ENCODE results near the gene CERS5. TPM values are rescaled to one million over a fixed set of nuclear protein-coding genes. Genes with fewer than 3 reads are reported as not detected.
A peak's percentile ranks its signal among the peaks of the same experiment; 100 is the strongest.

The CERS5 gene, protein sequence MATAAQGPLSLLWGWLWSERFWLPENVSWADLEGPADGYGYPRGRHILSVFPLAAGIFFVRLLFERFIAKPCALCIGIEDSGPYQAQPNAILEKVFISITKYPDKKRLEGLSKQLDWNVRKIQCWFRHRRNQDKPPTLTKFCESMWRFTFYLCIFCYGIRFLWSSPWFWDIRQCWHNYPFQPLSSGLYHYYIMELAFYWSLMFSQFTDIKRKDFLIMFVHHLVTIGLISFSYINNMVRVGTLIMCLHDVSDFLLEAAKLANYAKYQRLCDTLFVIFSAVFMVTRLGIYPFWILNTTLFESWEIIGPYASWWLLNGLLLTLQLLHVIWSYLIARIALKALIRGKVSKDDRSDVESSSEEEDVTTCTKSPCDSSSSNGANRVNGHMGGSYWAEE
- total RNA-seq (10 to 100 TPM; 12.9 to 22.8 (median 15.6) TPM), polyA plus RNA-seq (10 to 100 TPM; 48.0 to 84.3 TPM)

DNA sequence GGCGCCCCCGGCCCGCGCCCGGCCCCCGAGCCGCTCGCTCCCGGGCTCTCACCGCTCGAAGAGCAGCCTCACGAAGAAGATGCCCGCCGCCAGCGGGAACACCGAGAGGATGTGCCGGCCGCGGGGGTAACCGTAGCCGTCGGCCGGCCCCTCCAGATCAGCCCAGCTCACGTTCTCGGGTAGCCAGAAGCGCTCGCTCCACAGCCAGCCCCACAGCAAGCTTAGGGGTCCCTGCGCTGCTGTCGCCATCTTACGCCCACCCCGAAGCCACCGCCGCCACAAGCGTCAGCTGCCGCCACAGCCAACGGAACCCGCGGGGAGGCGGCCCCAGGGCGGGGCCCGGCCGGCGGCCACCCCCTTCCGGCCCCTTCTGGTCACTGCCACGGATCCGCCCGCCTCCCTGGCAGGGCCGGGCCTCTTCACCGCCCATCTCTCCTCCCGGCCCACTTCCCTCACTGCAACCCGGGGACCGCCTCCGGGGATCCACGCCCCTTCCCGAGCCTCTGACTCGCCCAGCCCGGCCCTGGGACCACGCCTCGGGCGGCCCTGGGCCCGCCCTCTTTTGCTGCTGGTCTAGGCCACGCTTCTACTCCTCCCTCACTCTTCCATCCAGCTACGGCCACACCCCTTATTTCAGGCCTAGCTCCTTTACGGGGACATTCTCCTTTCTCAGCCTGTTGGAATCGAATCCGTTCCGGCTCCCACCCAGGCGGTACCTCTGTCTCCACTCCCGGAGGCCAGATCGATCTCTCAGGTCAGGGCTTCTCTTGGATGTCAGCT, at the start of gene CERS5:
Gene CERS5 (minus strand): TSS at position 321 of the 780 bp plus-strand sequence. CDS start 72 bp downstream, at position 249.
- FAIRE-seq (peak; percentile 41), DNase-seq (peak; percentile 95 to 99 (median 99)), ATAC-seq (peak; percentile 99 to 100 (median 99))
- Histone ChIP-seq H3K9me3 (no peaks in the 10 kb centered on the region), H3K4me3 (peak within 1 kb of the TSS; percentile 70 to 99 (median 92)), H3K36me3 (no peaks in the 10 kb centered on the region), H3K4me1 (peaks cover 0 to 8% (median 0%) of the 10 kb centered on the region in 3 donors), H3K27ac (peak within 1 kb of the TSS; percentile 65 to 87 (median 81)), H3K27me3 (no peaks in the 10 kb centered on the region)
- WGBS, 2 donors, result 0 to 1% methylated on average over 54 to 70 of the region's 70 CpGs
- TF ChIP-seq CTCF (IDR thresholded peaks at IDR 0.05), result peak in 3 of 4 donors; percentile 29 to 32 (median 31)
- intact Hi-C loops (cut with DNase I), result no loop called here

GRCh38 chr12:50215033-50215432, 47.9 kb upstream of the CERS5 start:
- Histone ChIP-seq H3K36me3 (peaks cover 0 to 7% (median 0%) of the 10 kb centered on the region in 3 donors), H3K27ac (no peak overlapping the region), H3K4me1 (peaks cover 0 to 5% (median 0%) of the 10 kb centered on the region in 3 donors), H3K27me3 (no peaks in the 10 kb centered on the region), H3K9me3 (no peaks in the 10 kb centered on the region), H3K4me3 (no peak overlapping the region)
- ATAC-seq (no peak), DNase-seq (no peak), FAIRE-seq (no peak)
- intact Hi-C loops (cut with DNase I), result no loop called here
- 91 to 96% methylated on average over 3 of the region's 3 CpGs for WGBS, 2 donors
- TF ChIP-seq CTCF (IDR thresholded peaks at IDR 0.05), result no peak

DNA sequence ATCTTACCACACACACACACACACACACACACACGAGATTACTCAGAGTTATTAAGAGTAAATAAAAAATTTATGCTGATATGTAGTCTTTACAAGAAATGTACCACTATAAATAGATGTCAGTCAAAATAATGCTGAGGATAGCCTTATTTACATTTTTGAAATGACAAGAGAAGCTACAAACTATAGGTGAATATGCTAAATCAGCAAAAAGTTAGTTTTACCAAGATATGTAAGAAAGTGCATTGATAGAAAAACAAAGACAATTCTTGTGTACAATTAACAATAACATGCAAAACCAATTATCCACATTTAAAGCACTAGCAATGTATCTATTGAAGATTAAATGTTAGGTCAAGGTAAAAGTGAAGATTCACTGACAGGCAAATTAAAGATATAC, 46.8 kb upstream of the CERS5 start:
- no peak for DNase-seq
- 11 to 13% methylated on average over 1 of the region's 1 CpG for WGBS, 2 donors
- Histone ChIP-seq H3K36me3 (peaks cover 0 to 7% (median 0%) of the 10 kb centered on the region in 3 donors), H3K4me3 (no peak overlapping the region), H3K27me3 (no peaks in the 10 kb centered on the region), H3K9me3 (no peaks in the 10 kb centered on the region), H3K27ac (no peak overlapping the region), H3K4me1 (peaks cover 0 to 5% (median 0%) of the 10 kb centered on the region in 3 donors)
- intact Hi-C loops (cut with DNase I), result no loop called here
- no peak for ATAC-seq
- no peak for TF ChIP-seq CTCF (IDR thresholded peaks at IDR 0.05)
- no peak for FAIRE-seq

DNA sequence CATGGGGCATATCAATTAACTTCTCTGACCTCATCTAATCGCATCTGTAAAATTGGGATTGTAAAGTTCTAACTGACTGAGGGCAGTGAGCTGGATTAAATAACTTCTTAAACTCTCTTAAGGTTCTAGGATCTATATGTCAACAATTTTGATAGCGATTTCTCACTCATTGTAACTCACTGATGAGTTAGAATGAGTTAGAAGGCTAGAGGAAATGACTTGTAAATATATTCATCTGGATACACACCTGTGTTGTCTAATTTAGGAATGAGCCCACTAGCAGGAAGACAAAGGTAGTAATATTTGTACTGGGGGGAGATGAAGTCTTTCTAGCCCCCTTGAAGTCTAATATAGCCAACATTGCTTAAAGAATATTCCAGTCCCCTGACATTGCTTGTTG, 46.3 kb upstream of the CERS5 start:
- Histone ChIP-seq H3K36me3 (peaks cover 0 to 7% (median 0%) of the 10 kb centered on the region in 3 donors), H3K4me1 (peaks cover 0 to 5% (median 0%) of the 10 kb centered on the region in 3 donors), H3K9me3 (no peaks in the 10 kb centered on the region), H3K27ac (no peak overlapping the region), H3K27me3 (no peaks in the 10 kb centered on the region), H3K4me3 (no peak overlapping the region)
- ATAC-seq, result no peak
- intact Hi-C loops (cut with DNase I), result no loop called here
- FAIRE-seq, result no peak
- WGBS, 2 donors, result 90 to 94% methylated on average over 2 of the region's 2 CpGs
- DNase-seq, result no peak
- TF ChIP-seq CTCF (IDR thresholded peaks at IDR 0.05), result no peak

All from pancreas (tissue), 10 donors.